Neural progenitor cell (in vitro differentiated cells): ENCODE measurements around the gene SPATA21.

Experiments
- CTCF ChIP-seq: fragments of 200-600 bp; sonication (generic); IDR thresholded peaks from 2 replicates; pipeline ENCODE4 v1.5.1; 2017; ENCODE audit warnings: antibody characterized with exemption, mild to moderate bottlenecking
- EZH2 ChIP-seq: fragments of 200-600 bp; sonication (generic); IDR thresholded peaks from 2 replicates; pipeline ENCODE4 v1.6.1; 2017; ENCODE audit warnings: antibody characterized with exemption, mild to moderate bottlenecking, moderate library complexity

- no peak for TF ChIP-seq CTCF
- no peak for TF ChIP-seq EZH2
Observed at GRCh38 chr1:16385659-16386453, 51.4 kb downstream of the SPATA21 start.
